ENCODE results near the gene LRRC74B. TPM values are rescaled to one million over a fixed set of nuclear protein-coding genes. Genes with fewer than 3 reads are reported as not detected.
"Not testable (repeated sequence)": the region's sequence is repeated elsewhere in the genome, so short reads cannot be mapped to it uniquely, and the experiment has no call there.

The LRRC74B gene
- total RNA-seq, 1 donor from 2014 or later = not detected

GRCh38 chr22:21075516-21076138 is 29.9 kb downstream of the LRRC74B start:
- no peak for DNase-seq (ENCODE audit: low spot score)

GRCh38 chr22:21076912-21077625 is 31.3 kb downstream of the LRRC74B start:
- no peak for DNase-seq (ENCODE audit: low spot score)

GRCh38 chr22:21077884-21078508 is 32.2 kb downstream of the LRRC74B start:
- DNase-seq (ENCODE audit: low spot score) = no peak

- DNase-seq (ENCODE audit: low spot score) = no peak
These were observed 33.2 kb downstream of the LRRC74B start for GRCh38 chr22:21078916-21079315.

- DNase-seq (ENCODE audit: low spot score) = no peak
These were observed 33.7 kb downstream of the LRRC74B start for GRCh38 chr22:21079493-21079892.

- DNase-seq (ENCODE audit: low spot score) = no peak
These were observed 34.8 kb downstream of the LRRC74B start for GRCh38 chr22:21080435-21081137.

GRCh38 chr22:21082248-21082647 is 36.5 kb downstream of the LRRC74B start:
- no peak for DNase-seq (ENCODE audit: low spot score)

GRCh38 chr22:21087119-21087518 is 41.4 kb downstream of the LRRC74B start:
- no peak for DNase-seq (ENCODE audit: low spot score)

- not testable (repeated sequence) for DNase-seq (ENCODE audit: low spot score)
These were observed 42.2 kb downstream of the LRRC74B start for GRCh38 chr22:21087926-21088325.

- not testable (repeated sequence) for DNase-seq (ENCODE audit: low spot score)
These were observed 45.5 kb downstream of the LRRC74B start for GRCh38 chr22:21091220-21091619.

- DNase-seq (ENCODE audit: low spot score) = no peak
These were observed 47.2 kb downstream of the LRRC74B start for GRCh38 chr22:21092797-21093554.

- not testable (repeated sequence) for DNase-seq (ENCODE audit: low spot score)
These were observed 47.9 kb downstream of the LRRC74B start for GRCh38 chr22:21093555-21094137.

- no peak for DNase-seq (ENCODE audit: low spot score)
These were observed 49.4 kb downstream of the LRRC74B start for GRCh38 chr22:21094911-21095772.

- DNase-seq (ENCODE audit: low spot score) = no peak
These were observed 50.0 kb downstream of the LRRC74B start for GRCh38 chr22:21095773-21096107.

GRCh38 chr22:21096878-21097277 is 51.1 kb downstream of the LRRC74B start:
- DNase-seq (ENCODE audit: low spot score) = not testable (repeated sequence)

GRCh38 chr22:21098099-21098671 is 52.4 kb downstream of the LRRC74B start:
- no peak for DNase-seq (ENCODE audit: low spot score)

GRCh38 chr22:21099578-21099977 is 53.8 kb downstream of the LRRC74B start:
- no peak for DNase-seq (ENCODE audit: low spot score)

GRCh38 chr22:21100149-21101032 is 54.6 kb downstream of the LRRC74B start:
- DNase-seq (ENCODE audit: low spot score) = no peak
